EH (cell line): ENCODE results near the gene DENND1A.
A peak's percentile ranks its signal among the peaks of the same experiment; 100 is the strongest.

ENCODE experiments used
- DNase-seq: peaks from one replicate; pipeline ENCODE4 v3.0.0-alpha.2; 2015; ENCODE audit warnings: low read depth

The DENND1A gene

DNA sequence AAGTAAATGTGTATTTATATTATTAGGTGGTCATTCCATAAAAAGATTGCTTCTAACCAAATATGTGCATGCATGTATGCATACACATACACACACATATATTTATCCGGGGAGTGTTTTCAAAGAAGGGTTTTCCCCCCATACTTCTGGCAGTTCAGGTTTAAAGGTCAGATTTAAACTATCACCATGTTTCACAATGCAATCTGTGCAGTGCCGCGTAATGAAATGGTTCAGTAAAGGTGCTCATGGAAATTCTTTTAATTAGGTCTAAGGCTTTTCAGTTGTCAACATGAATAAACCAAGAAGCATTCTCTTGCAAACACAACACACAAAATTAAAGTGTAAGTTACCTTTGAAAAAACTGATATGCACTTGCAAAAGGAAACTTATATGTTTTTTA is 362.9 kb downstream of the DENND1A start:
- DNase-seq: no peak

DNA sequence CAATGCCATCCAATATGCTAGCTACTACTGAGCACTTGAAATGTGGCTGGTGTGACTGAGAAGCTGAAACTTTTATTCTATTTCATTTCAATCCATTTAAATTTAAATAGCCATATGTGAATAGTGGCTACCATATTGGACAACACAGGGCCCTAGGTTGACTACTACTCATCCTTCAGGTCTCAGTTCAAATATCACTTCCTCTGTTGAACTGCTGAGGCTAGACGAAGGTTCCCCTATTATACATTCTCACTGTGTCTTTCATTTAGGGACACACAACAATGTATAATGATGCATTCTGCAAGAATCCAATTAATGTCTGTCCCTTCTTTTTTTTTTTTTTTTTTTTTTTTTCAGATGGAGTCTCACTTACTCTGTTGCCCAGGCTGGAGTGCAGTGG is 365.3 kb downstream of the DENND1A start:
- no peak for DNase-seq

DNA sequence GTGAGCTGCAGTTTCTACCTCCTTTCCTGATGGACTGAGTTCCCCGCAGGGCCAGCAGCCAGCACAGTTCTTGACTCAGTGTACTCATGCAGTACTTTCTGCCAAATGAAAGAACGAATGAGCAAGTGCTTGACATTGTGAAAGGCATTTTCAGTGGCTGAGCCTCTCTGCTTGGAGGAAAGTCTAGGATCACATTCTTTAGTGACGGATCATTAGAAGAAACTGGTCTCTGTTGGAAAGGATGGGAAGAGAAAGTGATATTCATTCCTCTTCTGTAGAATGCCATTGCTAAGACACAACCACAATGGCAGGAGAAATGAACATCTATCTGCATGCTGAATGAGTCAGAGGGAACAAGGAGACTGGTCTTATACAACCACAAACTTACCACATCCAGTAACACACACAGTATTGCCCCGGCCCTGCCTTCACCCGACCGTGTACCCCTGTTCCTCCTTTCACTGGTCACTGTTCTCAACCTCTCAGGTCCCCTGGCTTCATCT is 367.0 kb downstream of the DENND1A start:
- peak; percentile 95 for DNase-seq

DNA sequence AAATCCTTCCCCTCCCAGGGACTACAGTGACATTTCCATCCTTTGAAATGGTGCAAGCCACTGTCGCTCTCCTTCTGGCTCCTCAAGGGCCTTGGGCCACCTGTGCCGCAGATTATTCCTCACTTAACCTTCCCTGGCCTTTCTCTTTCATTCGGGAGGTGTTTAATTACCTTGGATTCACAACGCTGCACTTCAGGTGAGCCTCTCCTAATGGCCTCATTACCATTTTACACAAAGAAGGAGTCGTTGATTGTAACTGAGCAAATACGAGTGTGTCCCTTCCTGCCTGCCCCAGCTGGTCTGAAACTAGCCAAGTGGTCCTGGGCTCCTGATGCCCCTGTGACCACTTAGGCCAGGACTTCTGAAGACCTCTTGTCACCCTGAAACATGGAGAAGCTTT is 368.9 kb downstream of the DENND1A start:
- DNase-seq: no peak

DNA sequence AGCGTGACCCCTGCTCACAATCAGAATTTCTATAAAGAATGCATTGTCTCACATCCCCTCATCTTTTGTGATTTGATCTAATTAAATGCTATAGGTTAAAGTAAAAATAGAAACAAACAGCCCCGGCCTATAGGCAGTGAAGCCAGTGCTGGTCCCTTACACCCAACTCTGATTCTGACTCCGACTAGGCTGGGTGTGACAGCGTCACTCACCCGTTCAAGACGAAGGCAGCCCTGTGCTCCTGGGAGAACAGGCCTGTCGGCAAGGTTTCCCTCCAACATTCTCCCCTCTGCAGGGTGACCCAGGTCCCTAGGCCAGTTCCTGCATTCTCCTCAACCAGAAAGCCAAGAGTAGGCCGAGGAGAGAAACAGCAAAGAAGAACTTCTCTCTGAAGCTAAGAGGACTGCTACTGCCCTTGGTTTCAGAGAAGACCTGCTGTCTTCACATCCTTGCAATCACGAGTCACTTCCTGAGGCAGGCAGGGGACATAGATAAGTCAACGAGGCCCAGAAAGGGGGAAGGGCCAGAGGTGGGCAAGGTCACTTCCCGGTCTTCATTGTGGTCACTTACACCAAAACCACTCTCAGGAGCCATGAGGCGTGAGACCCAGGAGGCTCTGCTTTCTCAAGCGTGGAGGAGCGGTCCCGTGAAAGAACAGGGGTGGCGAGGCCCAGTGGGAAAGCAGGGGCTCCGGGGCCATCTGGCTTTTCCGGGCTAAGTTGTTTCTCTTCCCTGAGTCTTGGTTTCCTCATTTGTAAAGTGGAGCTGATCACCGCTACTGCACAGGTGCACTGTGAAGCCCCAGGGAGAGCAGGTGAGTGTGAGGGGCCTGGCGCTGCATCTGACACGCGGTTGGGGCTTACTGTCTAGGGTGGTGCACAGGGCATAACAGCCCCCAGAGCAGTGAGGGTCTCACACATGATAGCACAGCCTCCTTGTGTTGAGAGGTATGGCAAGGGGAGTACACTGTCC is 373.2 kb downstream of the DENND1A start:
- DNase-seq: peak; percentile 48

DNA sequence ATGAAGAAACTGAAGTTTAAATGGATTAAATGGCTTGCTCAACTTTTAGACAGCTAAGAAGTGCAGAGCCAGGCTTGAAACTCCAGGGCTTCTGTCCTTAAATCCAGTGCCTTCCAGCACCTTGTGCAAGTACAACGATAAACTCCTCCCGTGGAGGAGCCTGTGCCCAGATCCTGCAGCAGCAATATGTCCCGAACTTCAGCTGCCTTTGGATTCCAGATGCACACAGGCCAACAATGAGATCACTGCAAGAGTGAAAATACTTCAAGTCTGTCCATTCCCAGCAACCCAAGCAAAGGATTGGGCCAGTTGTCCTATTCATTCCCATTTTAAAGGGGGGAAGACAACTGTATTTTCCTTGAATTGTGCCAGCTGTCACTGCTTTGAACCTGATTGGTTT is 374.3 kb downstream of the DENND1A start:
- no peak for DNase-seq

DNA sequence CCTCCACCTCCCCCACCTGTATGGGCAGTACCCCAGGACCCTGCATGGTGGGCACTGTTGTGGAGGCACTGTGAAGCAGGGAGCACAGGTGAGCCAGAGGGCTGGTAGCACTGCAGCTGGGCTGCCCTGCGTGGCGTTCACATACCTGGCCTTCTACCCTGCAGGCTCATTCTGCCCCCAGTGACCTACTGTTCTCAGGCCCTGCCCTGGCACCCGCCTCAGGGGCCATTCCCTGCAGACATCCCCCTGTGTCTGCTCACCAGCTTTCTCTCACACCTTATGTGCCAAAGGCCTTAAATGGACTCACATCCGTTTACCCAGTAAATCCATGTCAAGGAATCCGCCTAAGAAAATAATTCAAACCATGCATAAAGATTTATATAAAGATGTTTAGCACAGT is 377.4 kb downstream of the DENND1A start:
- DNase-seq: no peak

DNA sequence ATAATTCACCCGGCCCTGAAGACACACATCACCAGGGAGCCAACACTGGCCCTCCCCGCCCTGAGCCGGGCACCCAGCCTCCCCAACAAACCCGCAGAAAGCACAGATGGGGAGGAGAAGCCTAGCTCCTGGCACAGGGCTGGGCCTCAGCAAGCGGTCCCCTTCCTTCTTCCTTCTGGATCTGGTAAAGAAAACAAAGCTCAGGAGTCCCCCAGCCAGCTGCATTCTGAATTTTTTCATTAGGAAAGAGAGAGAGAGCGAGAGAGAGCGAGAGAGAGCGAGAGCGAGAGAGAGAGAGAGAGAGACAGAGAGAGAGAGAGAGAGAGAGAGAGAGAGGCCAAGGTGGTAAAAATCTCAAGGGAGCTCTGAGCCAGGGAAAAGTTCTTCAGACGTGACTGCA is 378.2 kb downstream of the DENND1A start:
- DNase-seq: no peak

DNA sequence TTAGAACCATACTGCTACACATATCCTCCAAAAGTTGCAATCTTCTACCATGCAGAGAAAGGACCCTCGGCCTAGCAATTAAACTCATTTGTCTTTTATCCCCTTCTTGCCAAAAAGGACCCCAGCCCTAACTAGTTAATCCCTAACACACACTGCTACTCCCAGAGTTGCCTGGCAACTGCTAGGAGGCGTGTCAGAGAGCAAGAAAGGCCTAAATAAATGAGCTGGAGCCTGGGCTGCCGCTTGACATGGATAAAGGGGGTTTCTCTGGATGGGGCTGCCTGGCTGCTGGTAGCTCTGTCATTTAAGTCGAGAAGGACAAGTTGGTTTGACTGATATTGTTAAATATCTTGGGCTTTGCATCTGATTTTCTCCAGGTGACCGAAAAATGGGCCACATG is 379.1 kb downstream of the DENND1A start:
- no peak for DNase-seq

DNA sequence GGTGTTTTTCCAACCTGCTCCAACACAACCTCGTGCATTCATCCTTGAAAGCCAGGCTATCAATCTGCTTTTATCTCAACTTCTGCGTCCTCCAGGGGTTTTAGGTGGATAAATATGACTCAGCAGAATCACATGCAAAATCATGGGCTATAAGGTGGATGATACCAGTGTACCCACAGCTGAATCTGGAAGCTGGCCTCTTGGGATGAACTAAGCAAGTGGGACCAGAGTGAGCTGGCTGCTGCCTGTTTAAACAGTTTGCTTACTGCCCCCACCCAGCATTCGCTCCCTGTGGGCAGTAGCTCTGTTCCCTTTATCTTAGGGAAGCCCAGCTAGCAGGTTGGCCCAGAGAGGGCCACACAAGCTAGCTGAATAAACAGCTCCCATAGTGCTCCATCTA is 379.9 kb downstream of the DENND1A start:
- DNase-seq: no peak

DNA sequence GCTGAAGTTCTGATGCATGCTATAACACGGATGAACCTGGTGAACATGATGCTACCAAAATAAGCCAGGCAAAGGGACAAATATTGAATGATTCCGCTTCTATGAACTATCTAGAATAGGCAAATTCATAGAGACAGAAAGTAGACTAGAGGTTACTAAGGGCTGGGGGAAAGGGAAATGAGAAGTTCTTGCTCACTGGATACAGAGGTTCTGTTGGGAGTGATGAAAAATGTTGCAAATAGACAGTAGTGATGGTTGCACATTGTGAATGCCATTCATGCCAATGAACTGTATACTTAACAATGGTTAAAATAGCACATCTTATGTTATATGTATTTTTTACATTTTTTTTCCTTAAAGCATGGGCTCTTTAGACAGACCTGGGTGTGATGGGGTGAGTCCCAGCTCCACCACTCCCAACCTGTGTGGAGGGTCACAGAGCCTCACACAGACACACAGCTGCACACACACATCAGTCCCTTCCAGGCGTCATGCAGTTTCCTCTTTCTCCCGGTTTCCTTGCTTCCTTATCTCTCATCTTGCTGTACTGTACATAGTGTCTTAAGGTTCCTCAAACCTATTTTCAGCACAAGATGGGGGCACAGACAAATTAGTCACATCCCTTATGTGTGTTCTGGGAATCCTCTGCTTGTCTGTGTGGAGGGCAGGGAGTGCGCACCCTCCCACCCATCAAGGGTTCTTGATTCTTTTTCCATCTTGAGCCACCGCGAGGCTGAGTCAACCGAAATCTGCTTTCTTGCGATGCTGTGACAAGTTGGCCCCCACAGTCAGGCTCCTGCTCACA is 381.0 kb downstream of the DENND1A start:
- no peak for DNase-seq

DNA sequence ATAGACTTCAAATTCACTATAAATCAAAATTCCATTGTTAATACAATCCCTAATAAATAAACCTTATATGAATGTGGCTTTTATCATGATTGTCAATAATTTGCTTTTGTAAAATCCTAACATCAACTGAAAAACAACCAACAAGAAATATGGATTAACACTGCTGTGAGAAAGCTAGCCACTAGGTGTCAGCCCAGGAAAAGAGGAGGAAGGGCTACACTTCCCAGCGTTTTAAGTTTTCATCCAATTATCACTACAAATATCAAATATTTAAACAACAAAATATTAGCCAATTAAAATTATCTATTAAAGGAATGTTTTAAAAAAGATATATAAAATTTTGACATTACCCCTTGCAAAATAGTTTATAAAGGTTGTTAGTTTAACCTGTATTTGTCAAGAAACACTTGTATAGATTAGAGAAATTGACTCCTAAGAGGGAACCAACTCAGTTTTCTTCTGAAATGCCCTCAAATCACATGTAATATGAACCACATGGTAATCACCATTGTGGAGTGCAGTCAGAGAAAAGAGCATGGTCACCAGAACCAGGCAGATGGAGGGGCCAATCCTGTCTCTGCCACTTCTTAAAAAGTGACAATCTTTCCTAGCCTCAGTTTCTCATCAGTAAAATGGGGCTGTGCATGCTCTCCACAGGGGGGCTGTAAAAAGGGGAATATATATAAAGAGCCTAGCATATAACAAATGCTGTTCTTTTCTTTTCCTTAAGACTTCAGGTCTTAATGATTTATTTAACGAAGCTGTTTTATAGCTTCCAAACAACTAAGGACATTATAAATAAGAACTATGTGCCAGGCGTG is 385.7 kb downstream of the DENND1A start:
- peak; percentile 56 for DNase-seq

DNA sequence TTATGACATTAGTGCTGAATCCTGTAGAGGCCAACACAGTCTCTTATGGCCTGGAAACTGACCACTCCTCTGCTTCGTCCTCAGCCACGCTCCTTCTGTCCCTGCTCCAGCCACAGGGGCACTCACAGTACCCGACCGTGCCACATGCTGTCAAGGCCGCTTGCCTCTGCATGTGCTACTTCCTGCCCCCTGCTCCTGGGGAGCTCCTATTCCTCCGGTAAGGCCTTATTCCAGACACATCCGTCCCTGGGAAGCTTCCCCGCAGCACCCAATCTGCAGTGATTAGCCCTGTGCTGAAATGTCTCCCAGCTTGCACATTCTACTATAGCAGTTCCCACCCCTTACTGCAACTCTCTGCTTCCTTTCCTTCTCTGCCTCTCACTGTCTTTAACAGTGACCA is 386.4 kb downstream of the DENND1A start:
- DNase-seq: no peak

DNA sequence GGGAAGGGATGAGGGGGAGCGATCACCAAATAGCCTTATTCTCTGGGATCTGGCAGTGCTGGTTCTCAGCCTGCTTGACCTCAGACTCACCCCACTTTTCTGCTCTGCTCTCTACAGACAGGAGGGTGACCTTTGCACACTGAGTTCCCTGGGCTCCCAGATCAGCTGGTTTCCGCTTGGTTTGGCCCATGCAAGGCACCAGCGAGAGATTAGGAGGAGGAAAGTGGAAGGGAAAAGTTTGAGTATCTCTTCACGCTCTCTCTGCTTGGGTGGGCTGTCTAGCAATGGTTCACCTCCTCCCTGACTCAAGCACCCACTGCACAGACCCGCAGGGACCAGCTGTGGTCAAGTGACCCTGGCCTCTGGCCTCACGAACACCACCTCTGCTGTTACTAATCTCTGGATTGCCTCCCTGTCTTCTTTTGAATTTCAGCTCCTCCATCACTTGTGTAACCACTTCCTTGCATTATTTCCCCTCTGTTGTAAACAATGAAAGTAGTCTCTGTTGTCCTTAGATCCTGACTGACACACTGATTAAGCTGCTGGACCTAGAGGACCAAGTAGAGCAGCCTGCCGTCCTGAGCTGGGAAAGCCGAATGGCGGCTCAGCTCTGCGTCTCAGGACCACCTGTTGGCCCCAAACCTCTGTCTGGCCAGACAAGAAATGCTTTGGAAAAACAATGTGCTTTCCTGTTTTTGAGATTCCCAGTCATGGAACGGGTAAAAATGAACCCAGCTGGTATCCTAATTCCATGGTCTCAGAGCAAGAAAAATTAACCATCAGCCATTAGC is 387.3 kb downstream of the DENND1A start:
- DNase-seq: no peak

DNA sequence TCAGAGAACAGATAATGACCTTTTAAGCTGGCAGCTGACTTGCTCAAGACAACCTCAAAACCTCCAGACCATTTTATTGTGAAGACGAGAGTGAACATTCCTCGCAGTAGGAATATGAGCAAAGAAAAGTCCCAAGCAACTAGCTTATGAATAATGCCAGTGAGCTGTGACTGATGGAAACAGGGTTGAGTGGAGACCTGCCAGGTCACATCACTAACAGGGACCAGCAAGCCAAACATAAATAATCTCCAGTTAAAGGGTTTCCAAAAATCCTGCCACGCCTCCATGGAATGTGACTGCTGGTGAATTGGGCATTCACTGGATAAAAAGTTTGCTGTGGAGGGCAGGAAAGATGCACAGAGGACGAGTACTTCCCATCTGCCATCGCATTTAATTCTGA is 388.5 kb downstream of the DENND1A start:
- peak; percentile 41 for DNase-seq

DNA sequence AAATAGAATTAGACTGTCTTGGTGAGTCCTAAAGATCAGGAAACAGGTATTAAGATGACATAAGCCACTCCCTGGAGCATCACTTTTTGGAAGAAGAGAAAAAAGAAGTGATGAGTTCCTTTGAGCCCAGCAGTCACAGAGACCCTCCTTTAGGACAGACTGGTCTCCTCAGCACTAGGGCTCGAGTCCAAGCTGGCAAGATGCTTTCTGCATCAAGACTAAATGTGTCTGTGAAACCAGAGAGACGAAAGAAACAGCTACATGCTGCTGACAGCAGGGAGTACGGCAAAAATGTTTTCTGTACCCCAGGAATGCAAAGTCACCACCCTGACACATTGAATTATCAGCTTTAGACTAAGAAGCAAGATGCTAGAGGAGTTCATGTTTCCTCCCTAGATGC is 389.5 kb downstream of the DENND1A start:
- no peak for DNase-seq

DNA sequence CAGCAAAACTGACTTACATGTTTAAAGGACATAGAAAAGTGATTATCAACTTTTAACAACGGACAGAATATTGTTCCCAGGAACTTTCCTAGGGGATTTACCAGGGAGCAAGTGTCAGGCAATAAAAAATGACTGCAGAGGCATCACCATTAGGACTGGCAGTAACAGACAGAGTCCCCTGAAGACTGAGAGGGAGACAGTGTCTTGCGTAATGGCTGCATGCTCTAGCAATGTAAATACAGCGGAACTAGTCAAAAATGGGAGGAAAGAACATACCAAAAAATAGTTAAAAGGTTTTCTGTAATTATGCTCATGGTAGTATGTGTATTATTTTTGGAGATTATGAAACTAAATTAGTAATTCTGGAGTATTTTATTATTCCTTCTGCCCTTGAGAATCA is 392.1 kb downstream of the DENND1A start:
- DNase-seq: no peak

DNA sequence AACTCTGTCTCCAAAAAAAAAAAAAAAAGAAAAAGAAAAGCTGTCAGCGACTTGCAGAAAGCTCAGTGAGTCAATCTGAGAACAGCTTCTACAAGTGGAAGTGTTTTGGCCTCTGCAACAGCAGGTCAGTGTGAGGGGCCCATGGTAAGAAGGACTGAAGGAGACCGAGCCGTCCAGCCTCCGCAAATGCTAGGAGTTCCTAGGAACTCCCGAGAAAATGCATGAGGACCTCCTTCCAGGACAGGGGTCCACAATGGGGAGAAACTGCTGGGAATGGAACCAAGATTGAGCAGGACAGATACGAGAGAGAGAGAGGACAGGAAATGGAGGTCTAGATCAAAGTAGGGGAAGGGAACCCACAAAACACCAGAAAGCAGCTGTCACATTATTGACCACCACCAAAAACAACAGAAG is 393.5 kb downstream of the DENND1A start:
- no peak for DNase-seq

DNA sequence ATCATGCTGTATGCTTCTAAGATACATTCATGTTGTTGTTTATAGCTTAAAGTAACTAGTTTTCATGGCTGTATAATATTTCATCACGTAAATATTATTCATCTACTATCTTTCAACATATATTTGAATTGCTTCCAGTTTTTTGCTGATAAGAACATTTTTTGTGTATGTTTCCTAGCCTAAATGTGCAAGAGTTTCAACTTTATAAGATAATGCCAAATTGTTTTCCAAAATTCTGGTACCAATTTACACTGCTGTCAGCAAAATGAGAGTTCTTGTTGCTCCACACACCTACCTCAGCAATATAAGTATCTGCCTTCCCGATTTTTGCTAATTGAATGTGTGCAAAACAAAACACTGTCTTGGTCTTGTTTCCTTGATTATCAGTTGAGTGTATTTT is 395.6 kb downstream of the DENND1A start:
- DNase-seq: no peak

DNA sequence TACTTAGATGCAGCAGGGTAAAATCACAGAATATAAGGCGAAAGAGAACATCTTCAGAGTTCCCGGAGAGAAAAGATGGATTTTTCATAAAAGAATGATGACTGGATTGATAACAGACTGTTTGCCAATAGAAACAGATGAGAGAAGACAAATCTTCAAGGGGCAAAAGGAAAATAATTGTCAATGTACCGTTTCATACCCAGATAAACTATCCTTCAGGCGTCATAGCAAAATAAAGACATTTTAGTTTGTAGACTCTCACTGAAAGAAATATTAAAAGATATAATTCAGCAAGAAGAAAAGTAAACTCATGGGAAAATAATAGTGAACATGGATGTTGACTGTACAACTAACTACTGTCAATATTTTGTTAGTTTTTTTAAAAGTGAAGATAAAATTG is 399.7 kb downstream of the DENND1A start:
- no peak for DNase-seq

DNA sequence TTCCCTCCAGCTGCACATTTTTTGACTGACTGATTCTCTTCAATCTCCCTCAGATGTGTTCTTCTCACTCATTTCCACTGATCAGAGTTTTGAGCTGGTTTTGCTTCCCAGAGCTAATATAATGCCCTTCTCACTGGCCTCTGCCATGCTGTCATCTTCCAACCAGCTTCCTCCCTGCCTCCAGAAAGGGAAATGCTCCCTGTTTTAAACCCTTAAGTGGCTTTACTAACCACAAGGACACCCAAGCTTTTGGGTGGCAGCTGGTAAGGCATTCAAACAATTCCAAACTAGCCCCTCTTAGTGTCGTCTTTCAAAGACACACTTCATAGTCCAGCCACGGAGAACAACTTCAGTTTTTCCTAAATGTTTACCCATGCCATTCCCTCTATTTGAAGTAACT is 401.4 kb downstream of the DENND1A start:
- no peak for DNase-seq
